ENCODE measurements around the gene REG4. TPM values are rescaled to one million over a fixed set of nuclear protein-coding genes. Genes with fewer than 3 reads are reported as not detected.

Gene REG4
- total and polyA plus RNA-seq, 2 of the 13 experiments (the other 11 are each of a cell fraction or from before 2014, with no cell fraction given) = not detected

GRCh38 chr1:119783354-119784185 lies 27.7 kb downstream of the REG4 start (continued):
- TF ChIP-seq ZBTB2 (CRISPR knock-in tag; IDR thresholded peaks at IDR 0.05; ENCODE audit: low read depth) (no peak), JUND (CRISPR knock-in tag; IDR thresholded peaks at IDR 0.05) (no peak), SP2 (CRISPR knock-in tag; IDR thresholded peaks at IDR 0.05) (no peak), ZNF850 (CRISPR knock-in tag; conservative IDR thresholded peaks at IDR 0.05) (no peak), ZNF709 (CRISPR knock-in tag; IDR thresholded peaks at IDR 0.05) (no peak), TBX2 (CRISPR knock-in tag; IDR thresholded peaks at IDR 0.05; ENCODE audit: borderline replicate concordance) (peak; percentile 61), IRX3 (CRISPR knock-in tag; IDR thresholded peaks at IDR 0.05; ENCODE audit: borderline replicate concordance, low read depth) (no peak), U2AF2 (IDR thresholded peaks at IDR 0.05; ENCODE audit: low read depth, low read length) (no peak), ZBTB20 (CRISPR knock-in tag; IDR thresholded peaks at IDR 0.05; ENCODE audit: borderline replicate concordance, low read depth) (peak; percentile 55; the same call in 1 of the 2 replicates), MIER2 (CRISPR knock-in tag; IDR thresholded peaks at IDR 0.05) (no peak), ZBTB10 (CRISPR knock-in tag; IDR thresholded peaks at IDR 0.05; ENCODE audit: borderline replicate concordance) (no peak), FOXP4 (CRISPR knock-in tag; IDR thresholded peaks at IDR 0.05) (no peak), RELA (CRISPR knock-in tag; IDR thresholded peaks at IDR 0.05) (no peak), ZNF724P (CRISPR knock-in tag; IDR thresholded peaks at IDR 0.05; ENCODE audit: borderline replicate concordance) (no peak), NR2F1 (CRISPR knock-in tag; IDR thresholded peaks at IDR 0.05) (peak in 1 of 2 experiments; percentile 17; a peak in 1 of 4 replicates), ZBTB8A (CRISPR knock-in tag; IDR thresholded peaks at IDR 0.05; ENCODE audit: borderline replicate concordance, low read depth) (no peak), SOX13 (IDR thresholded peaks at IDR 0.05) (no peak), SOX13 (CRISPR knock-in tag; conservative IDR thresholded peaks at IDR 0.05 in 1 of 2, IDR thresholded peaks at IDR 0.05 in 1 of 2) (peak in 1 of 2 experiments; percentile 67; a peak in 1 of 4 replicates), ZMYM4 (CRISPR knock-in tag; IDR thresholded peaks at IDR 0.05) (0 out of 2 replicates have a peak, but pooled peaks have one; percentile 26), ZNF776 (CRISPR knock-in tag; IDR thresholded peaks at IDR 0.05) (no peak)

All from HepG2 (cell line).